ENCODE results near the gene DIO3.

DNA sequence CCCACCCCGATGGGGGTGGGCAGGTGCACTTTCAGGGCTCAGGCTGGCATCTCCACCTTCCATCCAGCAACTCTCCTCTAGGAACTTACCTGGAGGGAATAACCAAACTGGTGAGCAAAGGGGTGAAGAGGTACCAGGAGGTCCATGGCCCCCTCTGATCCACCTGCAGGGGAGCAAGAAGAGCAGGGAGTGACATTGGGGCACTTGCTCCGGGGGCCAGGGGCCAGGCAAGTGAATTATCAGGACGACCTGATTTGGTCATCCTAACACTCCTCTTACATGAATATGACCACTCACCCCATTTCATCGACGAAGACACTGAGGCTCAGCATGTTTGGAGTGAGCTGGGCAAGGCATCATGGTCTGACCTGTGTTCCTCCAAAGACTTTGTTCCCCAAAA, 6.0 kb downstream of the DIO3 start:
- TF ChIP-seq EP300 (IDR thresholded peaks at IDR 0.05): no peak
- TF ChIP-seq, protein P1, sequence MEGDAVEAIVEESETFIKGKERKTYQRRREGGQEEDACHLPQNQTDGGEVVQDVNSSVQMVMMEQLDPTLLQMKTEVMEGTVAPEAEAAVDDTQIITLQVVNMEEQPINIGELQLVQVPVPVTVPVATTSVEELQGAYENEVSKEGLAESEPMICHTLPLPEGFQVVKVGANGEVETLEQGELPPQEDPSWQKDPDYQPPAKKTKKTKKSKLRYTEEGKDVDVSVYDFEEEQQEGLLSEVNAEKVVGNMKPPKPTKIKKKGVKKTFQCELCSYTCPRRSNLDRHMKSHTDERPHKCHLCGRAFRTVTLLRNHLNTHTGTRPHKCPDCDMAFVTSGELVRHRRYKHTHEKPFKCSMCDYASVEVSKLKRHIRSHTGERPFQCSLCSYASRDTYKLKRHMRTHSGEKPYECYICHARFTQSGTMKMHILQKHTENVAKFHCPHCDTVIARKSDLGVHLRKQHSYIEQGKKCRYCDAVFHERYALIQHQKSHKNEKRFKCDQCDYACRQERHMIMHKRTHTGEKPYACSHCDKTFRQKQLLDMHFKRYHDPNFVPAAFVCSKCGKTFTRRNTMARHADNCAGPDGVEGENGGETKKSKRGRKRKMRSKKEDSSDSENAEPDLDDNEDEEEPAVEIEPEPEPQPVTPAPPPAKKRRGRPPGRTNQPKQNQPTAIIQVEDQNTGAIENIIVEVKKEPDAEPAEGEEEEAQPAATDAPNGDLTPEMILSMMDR (IDR thresholded peaks at IDR 0.05): no peak
